WERI-Rb-1 (cell line): Measurements from ENCODE around the gene ATRNL1.
"Not testable (repeated sequence)": the region's sequence is repeated elsewhere in the genome, so short reads cannot be mapped to it uniquely, and the experiment has no call there.

Source experiments
- DNase-seq: peaks from one replicate; pipeline ENCODE4 v3.0.0-alpha.2; 2020
- H3K27ac ChIP-seq: fragments of 250-450 bp; sonication (Bioruptor Pico); 2 replicates; pipeline ENCODE4 v1.5.1; 2020; ENCODE audit warnings: mild to moderate bottlenecking, moderate library complexity
- H3K27me3 ChIP-seq: fragments of 250-450 bp; sonication (Bioruptor Pico); 2 replicates; pipeline ENCODE4 v1.5.1; 2021; ENCODE audit warnings: mild to moderate bottlenecking, low read depth, moderate library complexity; ENCODE audit not compliant: insufficient read depth, severe bottlenecking
- H3K36me3 ChIP-seq: fragments of 250-450 bp; sonication (Bioruptor Pico); 2 replicates; pipeline ENCODE4 v1.5.1; 2020; ENCODE audit warnings: mild to moderate bottlenecking, moderate library complexity
- H3K4me3 ChIP-seq: 2 replicates; pipeline ENCODE4 v1.5.1; 2011; ENCODE audit warnings: low read depth, mild to moderate bottlenecking, control low read depth, low read length
- H3K9me3 ChIP-seq: fragments of 250-450 bp; sonication (Bioruptor Pico); 2 replicates; pipeline ENCODE4 v1.5.1; 2021; ENCODE audit warnings: mild to moderate bottlenecking, moderate library complexity; ENCODE audit not compliant: severe bottlenecking
- CTCF ChIP-seq: IDR thresholded peaks from 2 replicates; pipeline ENCODE4 v1.5.1; 2011; ENCODE audit warnings: low read depth, mild to moderate bottlenecking, control low read depth, inconsistent platforms, low read length

Gene ATRNL1

GRCh38 chr10:115802911-115803310 lies 709.7 kb downstream of the ATRNL1 start:
- Histone ChIP-seq H3K36me3 (no peaks in the 10 kb centered on the region), H3K4me3 (no peak overlapping the region), H3K27ac (no peak overlapping the region), H3K27me3 (no peaks in the 10 kb centered on the region), H3K9me3 (no peaks in the 10 kb centered on the region)
- no peak for DNase-seq
- TF ChIP-seq CTCF, result no peak

GRCh38 chr10:115814542-115814941 lies 721.4 kb downstream of the ATRNL1 start:
- no peak for TF ChIP-seq CTCF
- H3K27me3 ChIP-seq, result no peaks in the 10 kb centered on the region
- no peak overlapping the region for H3K27ac ChIP-seq
- H3K4me3 ChIP-seq, result no peak overlapping the region
- H3K9me3 ChIP-seq, result no peaks in the 10 kb centered on the region
- DNase-seq, result no peak
- H3K36me3 ChIP-seq, result no peaks in the 10 kb centered on the region

DNA sequence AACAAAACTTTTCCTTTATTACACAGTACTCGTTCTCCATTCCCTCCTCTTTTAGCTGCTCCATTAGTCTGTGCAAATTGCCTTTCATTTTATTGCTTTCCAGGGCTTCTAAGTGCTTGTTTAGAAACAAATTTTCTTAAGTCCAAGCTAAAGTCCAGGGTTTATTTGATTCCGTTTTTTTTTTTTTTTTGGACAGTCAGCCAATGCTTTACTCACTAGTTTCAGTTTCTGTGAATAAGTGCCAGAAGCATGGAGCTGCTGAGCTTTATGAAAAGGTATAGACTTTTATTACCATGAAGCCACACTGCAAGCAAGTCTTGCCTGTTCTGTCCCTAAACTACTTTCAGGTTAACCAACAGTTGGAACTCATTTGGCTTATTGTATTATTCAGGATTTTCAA lies 724.8 kb downstream of the ATRNL1 start:
- H3K4me3 ChIP-seq, result no peak overlapping the region
- no peaks in the 10 kb centered on the region for H3K36me3 ChIP-seq
- H3K27ac ChIP-seq, result no peak overlapping the region
- no peak for DNase-seq
- no peak for TF ChIP-seq CTCF
- H3K27me3 ChIP-seq, result no peaks in the 10 kb centered on the region
- no peaks in the 10 kb centered on the region for H3K9me3 ChIP-seq

GRCh38 chr10:115826396-115826795 lies 733.2 kb downstream of the ATRNL1 start:
- H3K27ac ChIP-seq, result no peak overlapping the region
- TF ChIP-seq CTCF, result no peak
- H3K36me3 ChIP-seq, result no peaks in the 10 kb centered on the region
- H3K9me3 ChIP-seq, result peaks cover 3% of the 10 kb centered on the region
- H3K4me3 ChIP-seq, result no peak overlapping the region
- DNase-seq, result no peak
- no peaks in the 10 kb centered on the region for H3K27me3 ChIP-seq

DNA sequence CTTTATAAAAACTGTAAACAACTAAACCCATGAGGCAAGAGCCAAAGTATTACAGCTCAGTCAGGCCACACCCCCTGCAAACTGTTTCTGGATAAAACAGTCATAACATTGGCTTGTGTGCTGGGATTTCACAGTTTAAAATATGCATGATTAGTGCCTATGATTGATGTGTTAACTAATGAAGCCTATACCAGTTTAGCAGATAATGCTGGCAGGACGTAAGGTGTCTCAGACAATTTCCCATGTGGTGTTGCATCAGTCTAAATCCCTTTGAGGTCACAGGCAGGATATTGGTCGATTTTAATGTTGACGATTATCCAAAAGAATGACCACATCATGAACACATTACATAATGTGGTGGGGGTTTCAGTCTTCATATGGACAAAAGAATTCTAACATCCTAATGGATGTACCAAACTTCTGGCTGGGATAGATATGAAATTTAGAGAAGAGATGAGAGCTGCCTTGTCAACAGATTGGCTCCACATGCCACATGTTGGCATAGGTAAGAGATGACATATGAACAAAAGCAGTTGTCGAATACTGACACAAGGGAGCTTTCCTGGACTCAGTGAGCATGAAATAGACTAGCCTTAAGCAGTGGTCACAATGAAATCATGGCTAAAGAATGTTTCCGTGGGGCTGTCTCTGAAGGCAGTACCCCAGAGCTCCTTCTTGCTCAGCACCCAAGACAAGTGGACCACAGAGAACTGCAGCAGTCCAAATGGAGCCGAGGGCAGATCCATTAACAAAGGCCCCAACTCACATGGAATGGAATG lies 734.3 kb downstream of the ATRNL1 start:
- Histone ChIP-seq H3K36me3 (no peaks in the 10 kb centered on the region), H3K9me3 (peaks cover 3% of the 10 kb centered on the region), H3K27me3 (no peaks in the 10 kb centered on the region), H3K4me3 (no peak overlapping the region), H3K27ac (no peak overlapping the region)
- DNase-seq, result no peak
- no peak for TF ChIP-seq CTCF

- not testable (repeated sequence) for H3K36me3 ChIP-seq, H3K27me3 ChIP-seq, DNase-seq, H3K27ac ChIP-seq, H3K4me3 ChIP-seq, H3K9me3 ChIP-seq
Measured at GRCh38 chr10:115828182-115828581, 735.0 kb downstream of the ATRNL1 start.
